Vagina (tissue), 2 donors: ENCODE data around the gene ZNF804A.

ENCODE experiments used
- CTCF ChIP-seq, 3 experiments: fragments of 450-650 bp in 2 of 3; fragments of 200-600 bp in 1 of 3; sonication (generic) in 1 of 3; IDR thresholded peaks; one replicate each; pipeline ENCODE4 v1.5.1; 2017 to 2019; ENCODE audit warnings: antibody characterized with exemption in 3 of 3, mild to moderate bottlenecking in 2 of 3, moderate library complexity in 2 of 3
- POLR2AphosphoS5 ChIP-seq, 2 donors: sonication (generic); formaldehyde crosslinking; IDR thresholded peaks; one replicate each; pipeline ENCODE4 v1.9.0; 2017; ENCODE audit warnings: antibody characterized with exemption in 2 of 2, mild to moderate bottlenecking in 2 of 2, low read depth in 1 of 2; ENCODE audit not compliant: insufficient read depth in 1 of 2

GRCh38 chr2:184564092-184564491 lies 34.2 kb upstream of the ZNF804A start:
- TF ChIP-seq POLR2AphosphoS5 (IDR thresholded peaks at IDR 0.05; ENCODE audit: insufficient read depth in 1 of 2, low read depth in 1 of 2) (no peak), CTCF (IDR thresholded peaks at IDR 0.05) (no peak)
